CD14-positive monocyte (primary cell): Measurements from ENCODE around the gene EPG5. TPM values are rescaled to one million over a fixed set of nuclear protein-coding genes. Genes with fewer than 3 reads are reported as not detected.
A peak's percentile ranks its signal among the peaks of the same experiment; 100 is the strongest.

Source experiments
- DNase-seq, 3 donors: peaks; one replicate each; pipeline ENCODE4 v3.0.0-alpha.2; 2011 to 2022
- H2AFZ ChIP-seq: 2 replicates; pipeline ENCODE4 v1.6.0; 2012; ENCODE audit warnings: mild to moderate bottlenecking, low read depth, low read length, inconsistent platforms; ENCODE audit not compliant: insufficient read depth, poor library complexity, severe bottlenecking
- H3K27ac ChIP-seq, 2 donors: 1 replicate in 1 of 2; 2 replicates in 1 of 2; pipeline ENCODE4 v1.5.1; 2012 to 2013; ENCODE audit warnings: low read length in 2 of 2, control low read depth in 1 of 2, inconsistent platforms in 1 of 2, low read depth in 1 of 2, mild to moderate bottlenecking in 1 of 2
- H3K27me3 ChIP-seq, 2 donors: one replicate each; pipeline versions ENCODE4 v1.6.0 to v1.6.1; 2011 to 2013; ENCODE audit warnings: low read length in 2 of 2; ENCODE audit not compliant: control insufficient read depth in 2 of 2, insufficient read depth in 2 of 2
- H3K36me3 ChIP-seq, 2 donors: replicated peaks in 1 of 2; 1 replicate in 1 of 2; 2 replicates in 1 of 2; pipeline versions ENCODE4 v1.5.1 to v1.6.1; 2012 to 2013; ENCODE audit warnings: low read length in 2 of 2, control low read depth in 1 of 2, inconsistent platforms in 1 of 2, mild to moderate bottlenecking in 1 of 2; ENCODE audit not compliant: insufficient read depth in 2 of 2, control insufficient read depth in 1 of 2
- H3K4me1 ChIP-seq, 2 donors: 1 replicate in 1 of 2; 2 replicates in 1 of 2; pipeline versions ENCODE4 v1.5.1 to v1.6.1; 2012 to 2013; ENCODE audit warnings: low read length in 2 of 2, control low read depth in 1 of 2, inconsistent platforms in 1 of 2, mild to moderate bottlenecking in 1 of 2, moderate library complexity in 1 of 2; ENCODE audit not compliant: insufficient read depth in 2 of 2, control insufficient read depth in 1 of 2
- H3K4me2 ChIP-seq: replicated peaks from 2 replicates; pipeline ENCODE3; 2012; ENCODE audit warnings: low read length, moderate library complexity, mild to moderate bottlenecking; ENCODE audit not compliant: poor library complexity, severe bottlenecking; ENCODE audit errors: extremely low read depth
- H3K4me3 ChIP-seq, 3 experiments: fragments of 200-600 bp in 1 of 3; sonication (generic) in 1 of 3; replicated peaks in 1 of 3; 1 replicate in 2 of 3; 2 replicates in 1 of 3; pipeline ENCODE4 v1.5.1; 2011 to 2013; ENCODE audit warnings: low read length in 3 of 3, mild to moderate bottlenecking in 3 of 3, control low read depth in 2 of 3, low read depth in 2 of 3, inconsistent platforms in 1 of 3, moderate library complexity in 1 of 3
- H3K79me2 ChIP-seq: 2 replicates; pipeline ENCODE4 v1.6.0; 2012; ENCODE audit warnings: mild to moderate bottlenecking, control low read depth, inconsistent platforms, low read length, moderate library complexity; ENCODE audit not compliant: insufficient read depth
- H3K9ac ChIP-seq: 2 replicates; pipeline ENCODE4 v1.6.0; 2017; ENCODE audit warnings: low read length, mild to moderate bottlenecking; ENCODE audit not compliant: insufficient read depth, poor library complexity, severe bottlenecking
- H3K9me3 ChIP-seq, 2 donors: replicated peaks in 1 of 2; 1 replicate in 1 of 2; 2 replicates in 1 of 2; pipeline versions ENCODE4 v1.5.1 to v1.6.1; 2012 to 2013; ENCODE audit warnings: low read length in 2 of 2, control low read depth in 1 of 2; ENCODE audit not compliant: control insufficient read depth in 1 of 2, insufficient read depth in 1 of 2
- H4K20me1 ChIP-seq: 2 replicates; pipeline ENCODE4 v1.6.0; 2012; ENCODE audit warnings: mild to moderate bottlenecking, low read length, control low read depth, moderate library complexity; ENCODE audit not compliant: insufficient read depth
- H3K27ac Mint-ChIP-seq, 7 donors: one replicate each; pipeline ENCODE4 v1.8.0; 2020; ENCODE audit warnings: mild to moderate bottlenecking in 7 of 7, mixed read lengths in 7 of 7, moderate library complexity in 6 of 7, inconsistent platforms in 2 of 7
- H3K27me3 Mint-ChIP-seq, 3 donors: one replicate each; pipeline ENCODE4 v1.8.0; 2021 to 2022; ENCODE audit warnings: low read depth in 3 of 3, mild to moderate bottlenecking in 3 of 3, mixed read lengths in 3 of 3, moderate library complexity in 3 of 3, inconsistent platforms in 1 of 3
- H3K36me3 Mint-ChIP-seq, 2 donors: one replicate each; pipeline ENCODE4 v1.8.0; 2020; ENCODE audit warnings: mixed read lengths in 2 of 2, inconsistent platforms in 1 of 2, mild to moderate bottlenecking in 1 of 2
- H3K4me1 Mint-ChIP-seq: one replicate; pipeline ENCODE4 v1.8.0; 2020; ENCODE audit warnings: mild to moderate bottlenecking, mixed read lengths
- H3K4me3 Mint-ChIP-seq, 2 donors: one replicate each; pipeline ENCODE4 v1.8.0; 2020; ENCODE audit warnings: mild to moderate bottlenecking in 2 of 2, mixed read lengths in 2 of 2, moderate library complexity in 1 of 2
- H3K9me3 Mint-ChIP-seq, 7 donors: one replicate each; pipeline ENCODE4 v1.8.0; 2020 to 2022; ENCODE audit warnings: mixed read lengths in 7 of 7, mild to moderate bottlenecking in 6 of 7, moderate library complexity in 6 of 7, inconsistent platforms in 2 of 7
- CTCF ChIP-seq: fragments of 200-600 bp; IDR thresholded peaks from one replicate; pipeline ENCODE4 v1.8.0; 2022; ENCODE audit warnings: antibody characterized with exemption, mild to moderate bottlenecking
- WGBS: methylation state at CpG from one replicate; pipeline ENCODE4 v1.1.5; 2013; ENCODE audit warnings: missing lambda C conversion rate; ENCODE audit not compliant: insufficient coverage; 5-methylcytosine and 5-hydroxymethylcytosine counted together
- intact Hi-C, 2 donors: fragments of 100-400 bp; cut with micrococcal nuclease; formaldehyde crosslinking; loops; one replicate each; pipeline versions ENCODE4 v1.15.0 to v1.15.1; 2023
- polyA plus RNA-seq, 3 donors: library from polyadenylated mRNA; depleted of rRNA in 1 of 3; unstranded in 2 of 3; stranded (reverse) in 1 of 3; fragments of 300-500 nt in 2 of 3; fragments of >200 nt in 1 of 3; fragmentation: Illumina TruSeq in 2 of 3; gene quantifications; 1 replicate in 2 of 3; 2 replicates in 1 of 3; pipeline ENCODE4 v1.2.3, GENCODE V29; 2012 to 2021

Gene EPG5
- polyA plus RNA-seq, 3 donors: 1.3 to 15.9 (median 1.4) TPM

- peaks cover 0 to 2% (median 0%) of the 10 kb centered on the region in 3 donors for H3K27me3 Mint-ChIP-seq
- no CpG with 5 or more reads among the region's 2 CpGs for WGBS
- no peak overlapping the region for H3K4me3 Mint-ChIP-seq
- no peaks in the 10 kb centered on the region for H3K4me1 ChIP-seq
- no peaks in the 10 kb centered on the region for H4K20me1 ChIP-seq
- H3K27ac ChIP-seq: peak overlapping the region in 1 of 2 donors; percentile 26
- intact Hi-C loops: no loop called here
- no peaks in the 10 kb centered on the region for H3K27me3 ChIP-seq
- no peak for DNase-seq
- H3K9me3 Mint-ChIP-seq: no peaks in the 10 kb centered on the region
- H3K27ac Mint-ChIP-seq: peak overlapping the region in 2 of 7 donors; percentile 37 to 72
- no peak overlapping the region for H3K4me2 ChIP-seq
- no peaks in the 10 kb centered on the region for H3K79me2 ChIP-seq
- peaks cover 82 to 97% of the 10 kb centered on the region in 2 donors for H3K36me3 ChIP-seq
- peaks cover 79 to 90% of the 10 kb centered on the region in 2 donors for H3K36me3 Mint-ChIP-seq
- no peaks in the 10 kb centered on the region for H3K4me1 Mint-ChIP-seq
- no peak overlapping the region for H2AFZ ChIP-seq
- no peaks in the 10 kb centered on the region for H3K9me3 ChIP-seq
- no peak for TF ChIP-seq CTCF
- no peak overlapping the region for H3K9ac ChIP-seq
- no peak overlapping the region for H3K4me3 ChIP-seq
Measured at GRCh38 chr18:45938488-45938935, 28.6 kb downstream of the EPG5 start.

GRCh38 chr18:45935591-45936335 is 31.4 kb downstream of the EPG5 start:
- Histone ChIP-seq H3K27ac (no peak overlapping the region), H3K9ac (no peak overlapping the region), H3K4me3 (no peak overlapping the region), H3K79me2 (no peaks in the 10 kb centered on the region), H3K27me3 (no peaks in the 10 kb centered on the region), H2AFZ (no peak overlapping the region), H3K36me3 (peaks cover 82 to 96% of the 10 kb centered on the region in 2 donors), H3K4me2 (no peak overlapping the region), H3K4me1 (no peaks in the 10 kb centered on the region), H4K20me1 (no peaks in the 10 kb centered on the region), H3K9me3 (no peaks in the 10 kb centered on the region)
- intact Hi-C loops: no loop called here
- no peak for TF ChIP-seq CTCF
- Mint-ChIP-seq H3K27me3 (peaks cover 0 to 2% (median 0%) of the 10 kb centered on the region in 3 donors), H3K9me3 (no peaks in the 10 kb centered on the region), H3K27ac (peak overlapping the region in 3 of 7 donors; percentile 10 to 74 (median 20)), H3K4me3 (no peak overlapping the region), H3K4me1 (no peaks in the 10 kb centered on the region), H3K36me3 (peaks cover 77 to 84% of the 10 kb centered on the region in 2 donors)
- WGBS: no CpG with 5 or more reads among the region's 3 CpGs
- no peak for DNase-seq
